Fibroblast of gingiva (primary cell): Measurements from ENCODE around the gene OXCT1.
A peak's percentile ranks its signal among the peaks of the same experiment; 100 is the strongest.
"Not testable (repeated sequence)": the region's sequence is repeated elsewhere in the genome, so short reads cannot be mapped to it uniquely, and the experiment has no call there.

Source experiments
- DNase-seq: peaks from one replicate; pipeline ENCODE4 v3.0.0-alpha.2; 2011; ENCODE audit warnings: low read depth

Gene OXCT1

GRCh38 chr5:41827792-41828191 lies 42.4 kb downstream of the OXCT1 start:
- no peak for DNase-seq

GRCh38 chr5:41822036-41822435 lies 48.2 kb downstream of the OXCT1 start:
- no peak for DNase-seq

- no peak for DNase-seq
These were observed 49.2 kb downstream of the OXCT1 start for GRCh38 chr5:41821051-41821450.

- no peak for DNase-seq
These were observed 50.1 kb downstream of the OXCT1 start for GRCh38 chr5:41820150-41820549.

GRCh38 chr5:41817625-41818301 lies 52.5 kb downstream of the OXCT1 start:
- DNase-seq: no peak

GRCh38 chr5:41815663-41816229 lies 54.5 kb downstream of the OXCT1 start:
- DNase-seq: no peak

- no peak for DNase-seq
These were observed 55.0 kb downstream of the OXCT1 start for GRCh38 chr5:41815261-41815660.

- DNase-seq: not testable (repeated sequence)
These were observed 55.9 kb downstream of the OXCT1 start for GRCh38 chr5:41814306-41814705.

- no peak for DNase-seq
These were observed 58.1 kb downstream of the OXCT1 start for GRCh38 chr5:41812156-41812555.

GRCh38 chr5:41809128-41809527 lies 61.1 kb downstream of the OXCT1 start:
- DNase-seq: no peak

GRCh38 chr5:41808294-41808693 lies 61.9 kb downstream of the OXCT1 start:
- DNase-seq: no peak

- no peak for DNase-seq
These were observed 72.6 kb downstream of the OXCT1 start for GRCh38 chr5:41797662-41798061.

- no peak for DNase-seq
These were observed 74.2 kb downstream of the OXCT1 start for GRCh38 chr5:41796061-41796460.

- no peak for DNase-seq
These were observed 75.1 kb downstream of the OXCT1 start for GRCh38 chr5:41795125-41795524.

GRCh38 chr5:41794471-41794870 lies 75.8 kb downstream of the OXCT1 start:
- peak; percentile 80 for DNase-seq

GRCh38 chr5:41793141-41793770 lies 77.0 kb downstream of the OXCT1 start:
- peak; percentile 77 for DNase-seq

GRCh38 chr5:41790038-41790776 lies 80.0 kb downstream of the OXCT1 start:
- peak; percentile 71 for DNase-seq

GRCh38 chr5:41789434-41789833 lies 80.8 kb downstream of the OXCT1 start:
- no peak for DNase-seq

- peak; percentile 62 for DNase-seq
These were observed 81.3 kb downstream of the OXCT1 start for GRCh38 chr5:41788941-41789368.

- DNase-seq: no peak
These were observed 83.0 kb downstream of the OXCT1 start for GRCh38 chr5:41787265-41787664.

GRCh38 chr5:41785061-41785460 lies 85.2 kb downstream of the OXCT1 start:
- DNase-seq: no peak

GRCh38 chr5:41778410-41778809 lies 91.8 kb downstream of the OXCT1 start:
- DNase-seq: no peak

GRCh38 chr5:41776435-41776834 lies 93.8 kb downstream of the OXCT1 start:
- DNase-seq: peak; percentile 15
